Neural progenitor cell (in vitro differentiated cells): ENCODE results near the gene PQBP1.

ENCODE experiments used
- EZH2phosphoT487 ChIP-seq: fragments of 200-600 bp; sonication (generic); IDR thresholded peaks from 2 replicates; pipeline ENCODE4 v1.6.1; 2017; ENCODE audit warnings: antibody characterized with exemption
- TF ChIP-seq, protein P1 (sequence below): fragments of 200-600 bp; sonication (generic); IDR thresholded peaks from 2 replicates; pipeline ENCODE4 v1.5.1; 2017; ENCODE audit warnings: antibody characterized with exemption, mild to moderate bottlenecking

DNA sequence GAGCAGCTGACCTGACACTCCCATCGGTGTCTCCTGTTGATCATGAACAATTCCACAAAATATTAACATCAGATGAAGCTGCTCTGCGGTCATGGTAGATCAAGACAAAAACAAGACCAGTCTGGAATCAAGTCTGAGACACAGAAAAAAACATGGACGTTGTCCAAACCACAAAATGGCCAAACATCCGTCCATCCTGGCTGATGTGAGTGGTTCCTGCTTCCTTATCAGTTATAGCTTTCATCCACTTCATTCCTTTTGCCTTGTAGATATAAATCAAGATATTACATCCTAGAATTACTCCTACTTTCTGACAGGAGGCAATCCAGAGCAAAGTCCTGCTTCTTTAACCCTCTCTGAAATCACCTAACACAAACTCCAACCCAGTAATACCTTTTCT lies 33.5 kb upstream of the PQBP1 start:
- TF ChIP-seq, protein P1, sequence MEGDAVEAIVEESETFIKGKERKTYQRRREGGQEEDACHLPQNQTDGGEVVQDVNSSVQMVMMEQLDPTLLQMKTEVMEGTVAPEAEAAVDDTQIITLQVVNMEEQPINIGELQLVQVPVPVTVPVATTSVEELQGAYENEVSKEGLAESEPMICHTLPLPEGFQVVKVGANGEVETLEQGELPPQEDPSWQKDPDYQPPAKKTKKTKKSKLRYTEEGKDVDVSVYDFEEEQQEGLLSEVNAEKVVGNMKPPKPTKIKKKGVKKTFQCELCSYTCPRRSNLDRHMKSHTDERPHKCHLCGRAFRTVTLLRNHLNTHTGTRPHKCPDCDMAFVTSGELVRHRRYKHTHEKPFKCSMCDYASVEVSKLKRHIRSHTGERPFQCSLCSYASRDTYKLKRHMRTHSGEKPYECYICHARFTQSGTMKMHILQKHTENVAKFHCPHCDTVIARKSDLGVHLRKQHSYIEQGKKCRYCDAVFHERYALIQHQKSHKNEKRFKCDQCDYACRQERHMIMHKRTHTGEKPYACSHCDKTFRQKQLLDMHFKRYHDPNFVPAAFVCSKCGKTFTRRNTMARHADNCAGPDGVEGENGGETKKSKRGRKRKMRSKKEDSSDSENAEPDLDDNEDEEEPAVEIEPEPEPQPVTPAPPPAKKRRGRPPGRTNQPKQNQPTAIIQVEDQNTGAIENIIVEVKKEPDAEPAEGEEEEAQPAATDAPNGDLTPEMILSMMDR = no peak
- TF ChIP-seq EZH2phosphoT487 = no peak
